VCaP (cell line): Measurements from ENCODE around the gene IL25.
"Not testable (repeated sequence)": the region's sequence is repeated elsewhere in the genome, so short reads cannot be mapped to it uniquely, and the experiment has no call there.

Experiments used
- H3K27ac ChIP-seq: fragments of 450-650 bp; 2 replicates; pipeline ENCODE4 v1.5.1; 2017
- TF ChIP-seq, protein P1 (sequence below): fragments of 450-650 bp; conservative IDR thresholded peaks from 2 replicates; pipeline ENCODE4 v1.5.1; 2017; ENCODE audit warnings: mild to moderate bottlenecking, moderate library complexity

IL25 gene

DNA sequence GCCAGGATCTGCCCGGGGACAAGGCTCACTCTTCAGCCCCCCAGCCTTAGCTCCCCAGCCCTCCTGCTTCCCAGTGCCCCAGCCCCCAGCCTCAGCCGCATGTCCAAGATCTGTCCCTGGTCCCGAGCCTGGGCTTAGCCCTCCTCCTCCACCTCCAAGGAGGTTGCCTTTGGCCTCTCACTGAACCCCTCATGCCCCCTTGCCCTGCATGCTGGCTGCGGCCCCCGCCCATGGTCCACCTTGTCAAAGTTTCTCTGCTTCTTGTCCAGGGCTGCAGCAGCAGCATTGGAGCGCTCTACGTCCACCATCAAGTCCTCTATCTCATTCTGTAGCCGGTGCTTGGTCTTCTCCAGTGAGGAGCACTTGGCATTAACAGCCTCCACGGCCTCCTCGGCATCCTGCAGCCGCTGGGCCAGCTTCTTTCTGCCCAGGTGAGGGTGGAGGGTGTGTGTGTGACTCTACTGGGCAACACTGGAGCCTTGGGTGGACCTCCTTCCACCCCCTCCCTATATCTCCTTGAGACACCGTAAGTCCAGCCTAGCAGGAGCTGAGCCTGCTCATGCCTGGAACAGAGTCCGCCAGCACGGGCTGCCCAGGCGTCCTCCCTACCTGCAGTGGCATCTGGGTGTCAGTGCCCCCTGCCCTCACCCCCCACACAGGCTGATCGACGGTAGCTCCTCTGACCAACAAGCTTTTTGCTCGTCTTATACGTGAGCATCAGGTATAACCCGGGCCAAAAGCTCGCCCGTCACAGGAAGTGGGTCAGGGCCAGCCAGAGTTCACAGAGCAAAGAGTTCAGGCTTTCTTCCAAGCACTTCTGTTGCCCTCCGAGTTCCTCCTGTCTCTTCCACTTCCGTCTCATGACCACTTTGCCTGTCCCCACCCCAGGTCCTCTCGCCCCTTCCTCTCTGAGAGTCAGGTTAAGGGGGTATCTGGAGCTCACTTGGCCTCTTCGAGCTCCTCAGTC is 15.6 kb downstream of the IL25 start:
- TF ChIP-seq, protein P1, sequence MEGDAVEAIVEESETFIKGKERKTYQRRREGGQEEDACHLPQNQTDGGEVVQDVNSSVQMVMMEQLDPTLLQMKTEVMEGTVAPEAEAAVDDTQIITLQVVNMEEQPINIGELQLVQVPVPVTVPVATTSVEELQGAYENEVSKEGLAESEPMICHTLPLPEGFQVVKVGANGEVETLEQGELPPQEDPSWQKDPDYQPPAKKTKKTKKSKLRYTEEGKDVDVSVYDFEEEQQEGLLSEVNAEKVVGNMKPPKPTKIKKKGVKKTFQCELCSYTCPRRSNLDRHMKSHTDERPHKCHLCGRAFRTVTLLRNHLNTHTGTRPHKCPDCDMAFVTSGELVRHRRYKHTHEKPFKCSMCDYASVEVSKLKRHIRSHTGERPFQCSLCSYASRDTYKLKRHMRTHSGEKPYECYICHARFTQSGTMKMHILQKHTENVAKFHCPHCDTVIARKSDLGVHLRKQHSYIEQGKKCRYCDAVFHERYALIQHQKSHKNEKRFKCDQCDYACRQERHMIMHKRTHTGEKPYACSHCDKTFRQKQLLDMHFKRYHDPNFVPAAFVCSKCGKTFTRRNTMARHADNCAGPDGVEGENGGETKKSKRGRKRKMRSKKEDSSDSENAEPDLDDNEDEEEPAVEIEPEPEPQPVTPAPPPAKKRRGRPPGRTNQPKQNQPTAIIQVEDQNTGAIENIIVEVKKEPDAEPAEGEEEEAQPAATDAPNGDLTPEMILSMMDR: no peak
- no peak overlapping the region for H3K27ac ChIP-seq

DNA sequence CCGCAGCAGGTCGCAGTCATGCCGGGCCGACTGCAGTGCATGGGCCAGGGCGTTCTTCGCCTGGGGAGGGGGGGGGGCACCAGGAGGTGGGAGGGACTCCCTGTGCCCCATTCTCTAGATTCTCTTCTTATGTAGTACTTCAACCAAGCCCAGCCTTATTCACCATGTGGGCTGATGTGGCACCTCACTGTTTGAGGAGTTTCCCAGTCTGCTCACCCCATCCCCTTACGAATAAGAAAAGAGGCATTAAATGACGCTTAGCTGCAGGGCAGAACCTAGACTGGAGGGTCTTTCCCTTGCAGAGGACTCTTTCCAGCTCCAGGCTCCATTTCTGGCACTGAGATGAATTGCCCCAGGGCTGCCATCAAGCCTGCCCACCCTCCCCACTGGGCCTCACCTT is 16.4 kb downstream of the IL25 start:
- no peak overlapping the region for H3K27ac ChIP-seq
- TF ChIP-seq, protein P1: no peak

DNA sequence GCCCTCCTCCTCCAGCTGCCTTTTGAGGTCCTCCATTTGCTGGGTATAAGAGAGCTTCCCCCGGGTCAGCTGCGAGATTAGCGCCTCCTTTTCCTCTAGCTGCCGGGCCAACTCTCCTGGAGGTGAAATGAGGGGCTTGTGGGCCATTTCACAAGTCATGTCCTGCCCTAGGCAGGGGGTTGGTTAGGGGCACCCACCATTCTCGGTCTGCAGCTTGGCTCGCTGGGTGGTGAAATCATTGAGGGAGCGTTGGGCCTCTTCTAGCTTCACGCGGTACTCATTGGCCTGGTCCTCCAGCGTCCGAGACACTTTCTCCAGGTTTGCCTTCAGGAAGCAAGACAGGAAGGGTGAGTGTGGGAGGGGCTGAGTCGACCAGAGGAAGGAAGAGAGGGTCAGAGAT is 16.8 kb downstream of the IL25 start:
- no peak overlapping the region for H3K27ac ChIP-seq
- TF ChIP-seq, protein P1: no peak

DNA sequence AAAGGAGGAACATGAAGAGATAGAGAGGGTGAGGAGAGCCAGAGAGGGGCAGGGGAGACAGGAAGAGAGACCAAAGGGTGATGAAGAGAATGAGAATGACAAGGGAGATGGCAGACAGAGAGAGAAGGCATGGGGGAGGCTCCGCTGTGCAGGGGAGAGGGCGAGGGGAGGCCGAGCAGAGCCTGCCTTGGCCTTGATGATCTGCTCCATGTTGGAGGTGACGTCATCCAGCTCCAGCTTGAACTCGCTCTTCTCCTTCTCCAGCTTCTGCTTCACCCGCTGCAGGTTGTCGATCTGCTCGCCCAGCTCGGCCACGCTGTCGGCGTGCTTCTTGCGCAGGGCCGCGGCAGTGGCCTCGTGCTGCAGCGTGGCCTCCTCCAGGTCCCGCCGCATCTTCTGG is 17.3 kb downstream of the IL25 start:
- H3K27ac ChIP-seq: not testable (repeated sequence)

DNA sequence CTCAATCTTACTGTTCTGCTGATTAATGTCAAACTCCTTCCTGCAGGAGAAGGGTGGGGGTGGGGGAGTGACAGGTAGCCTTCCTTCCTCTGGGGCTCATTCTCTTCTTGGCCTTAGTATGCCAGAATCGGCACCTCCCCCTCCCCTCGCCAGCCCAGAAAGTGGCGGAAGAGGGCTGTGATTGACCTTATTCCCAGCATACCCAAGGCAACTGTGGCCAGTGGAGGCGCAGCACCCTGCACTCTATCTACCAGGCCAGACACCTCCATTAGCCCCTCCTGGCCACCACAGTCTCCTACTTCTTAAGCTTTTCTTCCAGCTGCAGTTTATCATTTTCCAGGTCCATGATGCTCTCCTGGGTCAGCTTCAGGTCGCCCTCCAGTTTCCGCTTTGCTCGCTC is 20.0 kb downstream of the IL25 start:
- TF ChIP-seq, protein P1: no peak
- H3K27ac ChIP-seq: no peak overlapping the region

DNA sequence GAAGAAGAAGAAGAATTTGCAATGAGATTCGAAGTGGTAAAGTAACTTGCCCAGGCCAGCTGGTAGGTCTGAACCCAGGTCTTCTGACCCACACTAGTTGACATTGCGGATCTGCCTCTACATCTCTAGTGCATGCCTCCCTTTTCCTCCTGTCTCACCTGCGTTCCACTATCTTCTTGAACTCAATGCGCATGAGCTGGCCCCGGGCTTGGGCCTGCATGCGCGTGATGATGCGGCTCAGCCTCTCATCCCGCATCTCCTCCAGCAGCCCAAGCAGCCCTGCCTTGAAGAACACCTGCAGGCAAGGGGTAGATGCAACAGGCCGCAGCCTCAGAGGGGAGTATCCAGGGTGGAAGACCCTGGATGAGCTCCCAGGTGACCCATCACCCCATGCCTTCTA is 23.5 kb downstream of the IL25 start:
- H3K27ac ChIP-seq: no peak overlapping the region
- TF ChIP-seq, protein P1: no peak

DNA sequence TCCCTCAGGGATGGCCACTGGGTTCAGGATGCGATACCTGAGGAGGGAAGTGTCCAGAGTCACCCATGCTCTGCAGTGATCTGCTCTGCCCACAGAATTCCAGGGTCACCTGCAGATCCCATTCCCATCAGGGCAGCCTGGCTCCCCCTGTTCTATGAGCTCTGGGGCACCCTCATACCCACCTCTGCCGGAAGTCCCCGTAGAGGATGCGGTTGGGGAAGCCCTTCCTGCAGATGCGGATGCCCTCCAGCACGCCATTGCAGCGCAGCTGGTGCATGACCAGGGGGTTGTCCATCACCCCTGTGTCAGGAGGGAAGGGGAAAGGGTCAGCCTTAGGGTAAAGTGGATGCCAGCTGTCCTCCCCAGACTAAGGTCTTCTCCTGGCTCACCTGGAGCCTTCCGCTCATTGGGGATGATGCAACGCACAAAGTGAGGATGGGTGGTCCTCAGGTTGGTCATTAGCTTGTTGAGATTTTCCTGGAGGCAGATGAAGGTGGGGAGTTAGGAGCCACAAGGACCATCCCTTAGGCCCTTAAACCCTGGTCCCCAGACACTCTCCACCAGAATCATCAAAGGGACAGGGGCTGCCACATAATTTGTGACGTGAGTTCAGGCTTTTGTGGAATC is 24.3 kb downstream of the IL25 start:
- TF ChIP-seq, protein P1: no peak

DNA sequence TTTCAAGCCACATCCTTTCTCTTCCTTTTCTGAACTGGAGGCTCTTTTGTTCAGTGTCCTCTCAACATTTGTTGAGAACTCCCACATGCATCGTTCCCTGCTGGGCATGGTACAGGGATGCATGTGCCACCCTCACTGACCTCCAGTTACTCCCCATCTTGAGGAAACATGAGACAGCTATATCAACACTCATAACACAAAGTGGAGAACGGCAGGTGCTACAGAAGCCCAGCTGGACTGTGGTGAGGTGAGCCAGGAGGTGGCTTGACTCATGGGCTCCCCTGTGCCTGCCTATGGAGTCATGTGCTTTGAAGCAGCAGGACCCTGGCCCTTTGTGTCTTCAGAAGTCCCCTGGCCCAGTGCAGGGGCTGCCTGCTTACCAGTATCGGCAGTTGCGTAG is 25.7 kb downstream of the IL25 start:
- no peak overlapping the region for H3K27ac ChIP-seq

More for the DNA sequence above, 24.3 kb downstream of the IL25 start:
- no peak overlapping the region for H3K27ac ChIP-seq

More for the DNA sequence above, 25.7 kb downstream of the IL25 start:
- TF ChIP-seq, protein P1: no peak
